GM18507 (cell line): ENCODE data around the gene HLA-DQA1.

Experiments used
- DNase-seq: peaks from one replicate; pipeline ENCODE4 v3.0.0; 2011; ENCODE audit warnings: low read depth; ENCODE audit not compliant: insufficient read length; ENCODE audit errors: extremely low spot score
- FAIRE-seq: peaks from 2 replicates; lab custom pipeline; 2011; peaks lifted over from hg19 to GRCh38; lab: Jason Lieb, UNC

Gene HLA-DQA1

DNA sequence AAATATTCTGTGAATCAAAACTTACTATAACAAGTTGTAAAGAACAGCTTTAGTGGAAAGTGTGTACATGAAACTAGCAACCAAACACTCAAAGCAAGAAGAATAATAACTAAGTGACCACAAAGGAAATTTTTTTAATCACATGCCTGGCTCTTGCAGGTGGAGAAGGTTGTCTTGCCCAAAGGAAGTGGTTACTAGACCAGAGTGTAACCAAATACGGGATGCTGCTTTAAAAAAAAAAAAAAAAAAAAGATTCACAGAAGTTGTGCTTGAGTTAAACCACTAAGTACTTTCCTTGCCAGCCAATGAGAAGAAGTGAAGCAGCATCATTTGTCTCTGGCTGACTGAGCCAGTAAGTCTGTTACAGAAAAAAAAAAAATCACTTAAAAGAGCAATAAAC lies 48.4 kb downstream of the HLA-DQA1 start:
- FAIRE-seq (peak; percentile 95), DNase-seq (peak; percentile 30)

DNA sequence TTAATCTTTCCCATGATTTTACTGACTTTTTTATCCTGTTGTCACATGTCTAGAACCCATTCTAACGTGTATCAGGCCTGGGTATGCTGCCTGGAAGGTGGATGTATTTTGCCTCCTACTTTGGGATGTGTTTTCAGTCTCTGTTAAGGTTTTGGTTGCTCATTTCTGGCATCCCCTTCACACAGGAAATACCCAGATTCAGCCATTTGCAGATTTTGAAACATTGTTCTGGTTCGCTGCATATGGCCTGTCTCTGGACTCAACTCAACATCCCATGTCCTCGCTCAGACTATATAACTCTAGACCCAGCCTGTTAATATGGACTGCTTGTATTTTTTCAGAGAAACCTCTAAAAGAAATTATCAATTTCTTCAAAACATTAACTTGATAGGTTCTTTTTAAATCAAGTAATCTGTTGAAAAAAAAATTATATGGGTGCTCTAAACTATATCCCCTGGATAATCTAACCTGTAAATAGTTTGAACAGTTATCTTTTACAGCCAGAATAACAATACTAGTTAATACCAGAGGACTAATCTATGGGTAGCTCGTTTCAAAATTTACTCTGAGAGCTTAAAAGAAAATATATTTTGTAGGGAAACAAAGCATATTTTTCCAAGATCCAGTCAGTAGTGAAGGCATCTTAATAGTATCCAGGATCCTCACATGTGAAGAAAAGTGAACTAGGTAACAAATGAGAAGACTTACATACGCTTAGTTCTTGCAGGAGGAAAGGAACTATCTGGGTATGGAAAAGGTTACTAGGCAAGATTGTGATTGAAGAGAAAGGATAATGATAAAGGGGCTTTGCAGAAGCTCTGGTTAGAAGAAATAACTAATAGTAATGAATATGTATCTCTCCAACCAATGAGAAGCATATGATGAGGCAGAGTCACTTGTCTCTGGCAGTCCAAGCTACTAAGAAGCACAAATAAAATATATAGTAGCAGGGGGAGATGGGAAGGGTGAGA lies 52.6 kb downstream of the HLA-DQA1 start:
- peak; percentile 96 for FAIRE-seq
- DNase-seq, result no peak

GRCh38 chr6:32692019-32692418 lies 54.8 kb downstream of the HLA-DQA1 start:
- DNase-seq, result no peak
- FAIRE-seq, result peak; percentile 96
